GM15510 (cell line): Measurements from ENCODE around the gene NRCAM.

Experiments
- POLR2A ChIP-seq: IDR thresholded peaks from 3 replicates; pipeline ENCODE4 v1.6.1; 2011; ENCODE audit warnings: borderline replicate concordance; ENCODE audit not compliant: insufficient read length; ENCODE audit errors: extremely low read depth

The NRCAM gene

DNA sequence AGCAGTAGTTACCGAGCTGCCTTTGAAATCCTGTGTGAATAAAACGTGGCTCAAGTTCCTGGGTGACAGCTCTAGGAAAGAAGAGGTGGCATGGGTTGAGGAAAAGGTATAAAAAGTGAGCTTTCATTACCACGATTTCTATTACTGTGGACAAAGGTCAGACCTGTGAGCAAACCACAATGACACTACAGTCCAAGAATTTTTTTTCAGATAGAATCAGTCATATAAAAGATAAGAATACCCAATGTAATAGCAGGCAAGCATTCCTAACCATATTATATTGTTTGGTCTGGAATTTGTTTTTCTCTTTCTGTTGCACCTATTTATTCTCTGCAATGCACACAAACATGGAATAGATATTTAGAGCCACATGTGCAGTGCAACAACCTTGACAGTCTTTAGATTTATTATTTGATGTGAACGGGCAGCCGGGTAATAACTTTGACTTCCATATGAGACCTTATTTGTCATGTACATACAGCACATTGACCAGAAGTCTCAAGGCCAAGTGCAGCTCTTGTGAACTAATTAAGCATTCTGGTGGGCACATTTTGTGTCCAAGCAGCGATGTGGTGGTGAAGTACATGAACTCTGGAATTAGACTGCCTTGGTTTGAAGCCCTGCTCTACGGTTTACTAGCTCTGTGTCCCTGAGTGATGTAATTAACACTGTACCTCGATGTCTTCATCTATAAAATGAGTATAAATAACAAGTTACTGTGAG is 156.8 kb downstream of the NRCAM start:
- TF ChIP-seq POLR2A: no peak

DNA sequence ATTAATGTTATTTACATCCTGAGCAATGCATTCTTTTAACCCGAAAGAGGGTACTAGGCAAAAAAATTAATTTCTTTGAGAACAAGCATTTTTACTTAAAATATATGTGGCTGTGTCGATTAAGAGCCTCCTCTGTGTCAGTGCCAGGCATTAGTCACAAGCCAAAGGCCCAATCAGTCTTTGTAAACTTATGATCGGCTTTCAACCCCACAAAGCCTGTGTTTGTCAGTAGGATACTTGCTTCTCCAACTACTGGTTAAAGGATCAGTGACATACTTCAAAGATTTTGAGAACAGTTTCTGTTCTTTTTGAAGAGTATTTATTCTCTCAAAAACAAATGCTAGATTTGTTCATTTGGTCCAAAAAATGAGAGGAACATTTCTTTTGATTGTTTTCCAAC is 159.3 kb downstream of the NRCAM start:
- no peak for TF ChIP-seq POLR2A

- TF ChIP-seq POLR2A: no peak
Measured at GRCh38 chr7:108294595-108294994, 161.6 kb downstream of the NRCAM start.

GRCh38 chr7:108293149-108293612 is 163.1 kb downstream of the NRCAM start:
- no peak for TF ChIP-seq POLR2A

GRCh38 chr7:108292541-108292940 is 163.7 kb downstream of the NRCAM start:
- TF ChIP-seq POLR2A: no peak

GRCh38 chr7:108291791-108292440 is 164.3 kb downstream of the NRCAM start:
- TF ChIP-seq POLR2A: no peak

DNA sequence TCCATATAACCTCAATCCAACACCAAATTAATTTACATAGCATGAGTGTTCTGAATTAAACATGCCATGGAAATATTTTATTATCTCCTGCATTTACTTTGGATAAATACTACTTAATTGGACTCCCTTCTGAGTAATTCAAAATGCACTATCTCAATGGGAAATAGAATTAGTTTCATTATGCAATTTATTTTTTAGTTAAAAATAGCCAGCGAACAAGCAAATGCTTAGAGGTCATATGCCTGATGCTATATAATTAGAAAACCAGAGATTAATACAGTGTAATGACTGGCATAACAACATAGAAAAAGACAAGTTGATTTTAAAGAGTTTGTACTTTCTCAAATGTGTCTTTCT is 165.1 kb downstream of the NRCAM start:
- no peak for TF ChIP-seq POLR2A

DNA sequence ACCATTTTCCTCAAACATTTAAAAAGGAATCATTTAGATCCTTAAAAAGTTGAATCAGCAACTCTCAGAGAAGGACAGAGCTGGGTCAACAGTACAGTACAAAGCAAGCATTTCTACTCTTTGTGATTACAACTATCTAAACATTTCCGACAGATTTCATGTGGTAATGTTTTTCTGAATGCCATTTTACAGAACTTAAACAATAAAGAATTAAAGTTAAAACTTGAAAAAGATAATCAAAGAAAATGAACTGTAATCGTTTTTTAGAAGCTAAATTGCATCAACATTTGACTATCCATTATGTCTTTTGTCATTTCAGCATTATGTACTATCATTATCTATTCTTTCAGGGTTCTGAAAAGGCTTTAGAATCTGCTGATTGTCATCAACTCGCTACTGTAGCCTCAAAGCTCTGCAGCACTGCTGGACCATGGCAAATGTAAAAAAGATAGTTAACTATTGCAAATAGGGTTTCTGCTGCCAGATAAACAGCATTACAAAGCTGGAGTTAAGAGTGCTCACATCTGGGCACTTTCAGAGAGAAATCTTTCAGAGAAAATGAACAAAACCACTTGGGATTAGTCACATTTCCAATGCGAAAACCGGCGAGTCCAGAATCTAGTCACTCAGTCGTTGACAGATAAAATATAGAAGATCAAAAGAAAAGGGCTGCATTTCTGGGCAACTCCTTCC is 165.6 kb downstream of the NRCAM start:
- no peak for TF ChIP-seq POLR2A

DNA sequence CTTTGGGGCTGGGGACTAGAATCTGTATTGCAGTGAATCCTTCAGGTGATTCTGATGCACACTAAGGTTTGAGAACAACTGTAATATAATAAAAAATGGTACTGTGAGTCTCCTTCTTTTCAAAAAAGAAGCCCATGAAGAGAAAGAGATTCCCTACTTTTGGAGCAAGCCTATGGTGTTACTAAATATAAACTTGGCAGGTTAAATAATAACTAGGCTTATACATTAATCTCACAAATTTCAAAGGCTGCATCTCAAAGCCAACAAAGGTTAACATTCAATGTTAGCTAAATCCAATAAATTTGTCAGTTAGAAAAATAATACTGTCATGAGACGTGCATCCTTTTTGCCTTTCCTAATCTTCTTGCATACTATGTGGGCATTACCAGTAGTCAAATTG is 166.4 kb downstream of the NRCAM start:
- no peak for TF ChIP-seq POLR2A

DNA sequence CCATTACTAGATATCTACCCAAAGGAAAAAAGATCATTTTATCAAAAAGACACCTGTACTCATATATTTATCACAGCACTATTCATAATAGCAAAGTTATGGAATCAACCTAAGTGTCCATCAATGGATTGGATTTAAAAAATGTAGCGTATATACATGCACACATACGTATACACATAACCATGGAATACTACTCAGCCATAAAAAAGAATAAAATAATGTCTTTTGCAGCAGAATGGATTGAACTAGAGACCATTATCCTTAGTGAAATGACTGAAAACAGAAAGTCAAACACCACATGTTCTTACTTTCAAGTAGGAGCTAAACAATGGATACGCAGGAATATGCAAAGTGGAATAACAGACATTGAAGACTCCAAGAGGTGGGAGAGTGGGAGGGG is 168.4 kb downstream of the NRCAM start:
- TF ChIP-seq POLR2A: no peak

- no peak for TF ChIP-seq POLR2A
Measured at GRCh38 chr7:108286290-108286904, 169.8 kb downstream of the NRCAM start.

DNA sequence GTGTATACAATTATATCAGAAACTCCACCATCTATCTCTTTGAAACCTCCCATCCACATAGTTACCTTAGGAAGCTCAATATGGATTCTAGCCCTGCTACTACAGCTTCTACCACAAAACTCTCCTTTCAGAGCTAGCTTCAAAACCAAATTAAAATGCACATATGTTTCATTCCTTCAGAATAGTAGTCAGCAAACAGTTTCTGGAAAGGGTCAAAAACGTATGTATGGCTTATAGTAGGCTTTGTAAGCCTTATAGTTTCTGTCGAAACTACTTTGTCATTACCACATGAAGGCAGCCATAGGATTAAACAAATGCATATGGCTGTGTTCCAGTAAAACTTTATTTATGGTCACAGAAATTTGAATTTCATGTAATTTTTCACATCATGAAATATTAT is 170.5 kb downstream of the NRCAM start:
- TF ChIP-seq POLR2A: no peak

DNA sequence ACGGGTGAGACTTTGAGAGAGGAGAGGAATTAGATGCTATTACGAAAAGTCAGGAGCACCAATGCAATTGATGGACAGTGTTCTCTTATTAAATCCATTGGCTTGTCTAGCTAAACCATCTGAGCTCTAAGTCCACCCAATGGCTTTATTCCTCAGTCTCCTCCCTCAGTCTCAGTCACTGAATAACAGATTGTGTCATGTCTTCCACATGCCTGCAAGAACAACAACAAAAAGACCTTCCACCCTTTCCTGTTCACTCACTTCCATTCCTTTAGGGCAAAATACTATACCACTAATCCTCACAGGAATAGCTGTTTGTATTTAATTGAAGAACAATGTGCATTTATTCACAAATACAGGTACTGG is 171.2 kb downstream of the NRCAM start:
- no peak for TF ChIP-seq POLR2A

GRCh38 chr7:108284349-108285002 is 171.8 kb downstream of the NRCAM start:
- no peak for TF ChIP-seq POLR2A

DNA sequence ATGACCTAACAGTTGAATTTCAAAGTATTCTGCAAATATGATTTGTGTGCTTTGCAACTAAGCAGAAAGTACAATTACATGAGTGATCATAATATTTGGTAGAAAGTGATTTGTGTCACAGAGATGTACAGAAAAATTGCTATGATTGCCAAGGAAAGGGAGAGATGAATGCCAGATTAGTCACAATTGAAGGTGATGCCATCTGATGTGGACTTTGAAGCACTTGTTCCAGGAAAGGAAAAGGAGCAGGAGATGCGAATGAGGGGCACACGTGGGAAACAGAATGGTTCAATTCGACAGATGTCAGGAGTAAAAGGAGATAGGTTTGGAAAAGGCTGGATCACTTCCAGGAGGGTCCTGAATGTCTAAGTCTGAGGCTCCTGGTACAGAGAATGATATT is 173.0 kb downstream of the NRCAM start:
- TF ChIP-seq POLR2A: no peak
